ENCODE measurements around the gene LRRC7. TPM values are rescaled to one million over a fixed set of nuclear protein-coding genes. Genes with fewer than 3 reads are reported as not detected.
"Not testable (repeated sequence)": the region's sequence is repeated elsewhere in the genome, so short reads cannot be mapped to it uniquely, and the experiment has no call there.

The LRRC7 gene
- total and polyA plus RNA-seq, 8 donors: 0.12 to 2.2 (median 0.90) TPM

DNA sequence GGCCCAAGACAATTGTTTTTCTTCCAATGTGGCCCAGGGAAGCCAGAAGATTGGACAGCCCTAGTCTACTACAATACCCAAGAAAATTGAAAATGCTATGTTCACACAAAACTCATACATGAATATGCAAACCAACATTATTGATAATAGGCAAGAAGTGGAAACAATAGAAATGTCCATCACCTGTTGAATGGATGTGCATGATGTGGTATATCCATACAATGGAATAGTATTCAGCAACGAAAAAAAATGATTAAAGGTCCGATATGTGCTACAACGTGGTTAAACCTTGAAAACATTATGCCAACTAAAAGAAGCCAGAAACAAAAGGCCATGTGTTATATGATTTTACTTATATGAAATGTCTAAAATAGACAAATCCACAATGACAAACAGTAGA lies 375.3 kb downstream of the LRRC7 start:
- Histone ChIP-seq H3K27me3 (no peaks in the 10 kb centered on the region), H3K4me1 (no peaks in the 10 kb centered on the region), H3K4me3 (no peak overlapping the region), H3K36me3 (no peaks in the 10 kb centered on the region), H3K27ac (no peak overlapping the region), H3K9me3 (no peaks in the 10 kb centered on the region)
- FAIRE-seq: no peak
- no peak for ATAC-seq
- TF ChIP-seq, protein P1, sequence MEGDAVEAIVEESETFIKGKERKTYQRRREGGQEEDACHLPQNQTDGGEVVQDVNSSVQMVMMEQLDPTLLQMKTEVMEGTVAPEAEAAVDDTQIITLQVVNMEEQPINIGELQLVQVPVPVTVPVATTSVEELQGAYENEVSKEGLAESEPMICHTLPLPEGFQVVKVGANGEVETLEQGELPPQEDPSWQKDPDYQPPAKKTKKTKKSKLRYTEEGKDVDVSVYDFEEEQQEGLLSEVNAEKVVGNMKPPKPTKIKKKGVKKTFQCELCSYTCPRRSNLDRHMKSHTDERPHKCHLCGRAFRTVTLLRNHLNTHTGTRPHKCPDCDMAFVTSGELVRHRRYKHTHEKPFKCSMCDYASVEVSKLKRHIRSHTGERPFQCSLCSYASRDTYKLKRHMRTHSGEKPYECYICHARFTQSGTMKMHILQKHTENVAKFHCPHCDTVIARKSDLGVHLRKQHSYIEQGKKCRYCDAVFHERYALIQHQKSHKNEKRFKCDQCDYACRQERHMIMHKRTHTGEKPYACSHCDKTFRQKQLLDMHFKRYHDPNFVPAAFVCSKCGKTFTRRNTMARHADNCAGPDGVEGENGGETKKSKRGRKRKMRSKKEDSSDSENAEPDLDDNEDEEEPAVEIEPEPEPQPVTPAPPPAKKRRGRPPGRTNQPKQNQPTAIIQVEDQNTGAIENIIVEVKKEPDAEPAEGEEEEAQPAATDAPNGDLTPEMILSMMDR (IDR thresholded peaks at IDR 0.05): no peak
- intact Hi-C loops (cut with DNase I): no loop called here
- 63 to 74% methylated on average over 3 of the region's 3 CpGs for WGBS, 2 donors
- no peak for DNase-seq

GRCh38 chr1:69946935-69947334 lies 379.2 kb downstream of the LRRC7 start:
- H3K9me3 ChIP-seq: no peaks in the 10 kb centered on the region
- intact Hi-C loops (cut with DNase I): no loop called here
- FAIRE-seq (no peak), DNase-seq (no peak), ATAC-seq (no peak)
- no peaks in the 10 kb centered on the region for H3K4me1 ChIP-seq
- H3K27ac ChIP-seq: no peak overlapping the region
- no peak overlapping the region for H3K4me3 ChIP-seq
- TF ChIP-seq, protein P1 (IDR thresholded peaks at IDR 0.05): no peak
- no peaks in the 10 kb centered on the region for H3K36me3 ChIP-seq
- WGBS, 2 donors: 61 to 68% methylated on average over 2 of the region's 2 CpGs
- no peaks in the 10 kb centered on the region for H3K27me3 ChIP-seq

- intact Hi-C loops (cut with DNase I): no loop called here
- FAIRE-seq (no peak), DNase-seq (no peak), ATAC-seq (no peak)
- WGBS, 2 donors: 55 to 79% methylated on average over 3 of the region's 3 CpGs
- Histone ChIP-seq H3K9me3 (no peaks in the 10 kb centered on the region), H3K4me3 (no peak overlapping the region), H3K36me3 (no peaks in the 10 kb centered on the region), H3K27ac (no peak overlapping the region), H3K4me1 (no peaks in the 10 kb centered on the region), H3K27me3 (no peaks in the 10 kb centered on the region)
- TF ChIP-seq, protein P1 (IDR thresholded peaks at IDR 0.05): no peak
Measured at GRCh38 chr1:69947837-69948236, 380.1 kb downstream of the LRRC7 start.

DNA sequence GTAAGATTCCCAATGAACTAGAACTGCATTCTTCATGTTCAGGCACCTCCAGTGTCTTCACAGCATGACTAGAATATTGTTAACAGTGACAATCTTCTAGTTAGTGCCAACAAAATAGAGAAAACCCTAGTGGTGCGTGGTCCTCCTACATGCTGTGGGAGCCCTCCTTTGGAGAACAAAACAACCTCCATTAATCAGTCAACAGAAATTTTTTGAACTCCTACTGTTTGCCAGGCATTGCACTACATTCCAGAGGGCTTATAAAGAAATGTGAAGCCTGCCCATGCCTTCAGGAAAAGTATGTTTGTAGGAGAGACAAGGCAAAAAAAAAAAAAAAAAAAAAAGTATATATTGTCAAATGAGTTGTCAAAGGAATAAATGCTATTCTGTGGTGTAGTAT lies 385.0 kb downstream of the LRRC7 start:
- Histone ChIP-seq H3K4me1 (no peaks in the 10 kb centered on the region), H3K27ac (no peak overlapping the region), H3K4me3 (no peak overlapping the region), H3K9me3 (no peaks in the 10 kb centered on the region), H3K36me3 (no peaks in the 10 kb centered on the region), H3K27me3 (no peaks in the 10 kb centered on the region)
- intact Hi-C loops (cut with DNase I): no loop called here
- DNase-seq (no peak), ATAC-seq (no peak), FAIRE-seq (no peak)
- 66 to 86% methylated on average over 1 of the region's 1 CpG for WGBS, 2 donors
- TF ChIP-seq, protein P1 (IDR thresholded peaks at IDR 0.05): no peak

- H3K36me3 ChIP-seq; intact Hi-C loops (cut with DNase I); DNase-seq; H3K27ac ChIP-seq; H3K9me3 ChIP-seq; H3K27me3 ChIP-seq; H3K4me3 ChIP-seq; FAIRE-seq; H3K4me1 ChIP-seq; ATAC-seq: not testable (repeated sequence)
- WGBS, 2 donors: 61 to 65% methylated on average over 2 of the region's 2 CpGs
Measured at GRCh38 chr1:69962452-69962851, 394.7 kb downstream of the LRRC7 start.

All from pancreas (tissue), 10 donors.